Hepatic stellate cell (primary cell): Measurements from ENCODE around the gene BPTF.
"Not testable (repeated sequence)": the region's sequence is repeated elsewhere in the genome, so short reads cannot be mapped to it uniquely, and the experiment has no call there.

Experiments used
- DNase-seq: peaks from one replicate; pipeline ENCODE4 v3.0.0; 2011; ENCODE audit warnings: low spot score

BPTF gene

GRCh38 chr17:68013385-68013784 is 188.1 kb downstream of the BPTF start:
- no peak for DNase-seq

GRCh38 chr17:68015081-68015723 is 189.9 kb downstream of the BPTF start:
- DNase-seq = no peak

GRCh38 chr17:68016838-68017237 is 191.5 kb downstream of the BPTF start:
- DNase-seq = no peak

- not testable (repeated sequence) for DNase-seq
Measured at GRCh38 chr17:68018493-68018892, 193.2 kb downstream of the BPTF start.

- no peak for DNase-seq
Measured at GRCh38 chr17:68019336-68019674, 194.0 kb downstream of the BPTF start.

GRCh38 chr17:68019675-68020408 is 194.5 kb downstream of the BPTF start:
- DNase-seq = peak; percentile 93

- DNase-seq = peak; percentile 25
Measured at GRCh38 chr17:68020409-68020756, 195.1 kb downstream of the BPTF start.

- not testable (repeated sequence) for DNase-seq
Measured at GRCh38 chr17:68020791-68021190, 195.5 kb downstream of the BPTF start.

- no peak for DNase-seq
Measured at GRCh38 chr17:68021963-68022362, 196.7 kb downstream of the BPTF start.

GRCh38 chr17:68022547-68022946 is 197.2 kb downstream of the BPTF start:
- not testable (repeated sequence) for DNase-seq

GRCh38 chr17:68029512-68030215 is 204.4 kb downstream of the BPTF start:
- DNase-seq = no peak
